ENCODE results near the gene DPH2.

- TF ChIP-seq, protein P1, sequence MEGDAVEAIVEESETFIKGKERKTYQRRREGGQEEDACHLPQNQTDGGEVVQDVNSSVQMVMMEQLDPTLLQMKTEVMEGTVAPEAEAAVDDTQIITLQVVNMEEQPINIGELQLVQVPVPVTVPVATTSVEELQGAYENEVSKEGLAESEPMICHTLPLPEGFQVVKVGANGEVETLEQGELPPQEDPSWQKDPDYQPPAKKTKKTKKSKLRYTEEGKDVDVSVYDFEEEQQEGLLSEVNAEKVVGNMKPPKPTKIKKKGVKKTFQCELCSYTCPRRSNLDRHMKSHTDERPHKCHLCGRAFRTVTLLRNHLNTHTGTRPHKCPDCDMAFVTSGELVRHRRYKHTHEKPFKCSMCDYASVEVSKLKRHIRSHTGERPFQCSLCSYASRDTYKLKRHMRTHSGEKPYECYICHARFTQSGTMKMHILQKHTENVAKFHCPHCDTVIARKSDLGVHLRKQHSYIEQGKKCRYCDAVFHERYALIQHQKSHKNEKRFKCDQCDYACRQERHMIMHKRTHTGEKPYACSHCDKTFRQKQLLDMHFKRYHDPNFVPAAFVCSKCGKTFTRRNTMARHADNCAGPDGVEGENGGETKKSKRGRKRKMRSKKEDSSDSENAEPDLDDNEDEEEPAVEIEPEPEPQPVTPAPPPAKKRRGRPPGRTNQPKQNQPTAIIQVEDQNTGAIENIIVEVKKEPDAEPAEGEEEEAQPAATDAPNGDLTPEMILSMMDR (conservative IDR thresholded peaks at IDR 0.05; ENCODE audit: low read length), result no peak
- no peak for TF ChIP-seq EZH2phosphoT487 (IDR thresholded peaks at IDR 0.05; ENCODE audit: borderline replicate concordance, low read depth, low read length)
These were observed 15.0 kb downstream of the DPH2 start for GRCh38 chr1:43984855-43985254.

Data from OCI-LY7 (cell line).